Activated CD8-positive, alpha-beta memory T cell treated with anti-CD3 and anti-CD28 coated beads for 4 hours (primary cell): ENCODE data around the gene RINL.
"Not testable (repeated sequence)": the region's sequence is repeated elsewhere in the genome, so short reads cannot be mapped to it uniquely, and the experiment has no call there.

Experiments
- DNase-seq, 2 donors: peaks; one replicate each; pipeline ENCODE4 v3.0.0-alpha.2; 2020; ENCODE audit warnings: low read depth in 2 of 2

Gene RINL

GRCh38 chr19:38875656-38876395, 2.2 kb downstream of the RINL start:
- no peak for DNase-seq

GRCh38 chr19:38873400-38873799, 4.7 kb downstream of the RINL start:
- DNase-seq = not testable (repeated sequence)

GRCh38 chr19:38870612-38871011, 7.5 kb downstream of the RINL start:
- DNase-seq = no peak

- peak; percentile 86 to 87 for DNase-seq
These were observed 8.1 kb downstream of the RINL start for GRCh38 chr19:38869836-38870607.

- DNase-seq = no peak
These were observed 8.8 kb downstream of the RINL start for GRCh38 chr19:38869160-38869835.

- no peak for DNase-seq
These were observed 9.5 kb downstream of the RINL start for GRCh38 chr19:38868551-38868950.

- DNase-seq = no peak
These were observed 10.8 kb downstream of the RINL start for GRCh38 chr19:38867171-38867780.

GRCh38 chr19:38862321-38863059, 15.6 kb downstream of the RINL start:
- no peak for DNase-seq

- no peak for DNase-seq
These were observed 16.7 kb downstream of the RINL start for GRCh38 chr19:38861368-38861767.

GRCh38 chr19:38859631-38860204, 18.4 kb downstream of the RINL start:
- not testable (repeated sequence) for DNase-seq

GRCh38 chr19:38856813-38857212, 21.3 kb downstream of the RINL start:
- no peak for DNase-seq

- DNase-seq = not testable (repeated sequence)
These were observed 22.3 kb downstream of the RINL start for GRCh38 chr19:38855751-38856150.

GRCh38 chr19:38854961-38855360, 23.1 kb downstream of the RINL start:
- DNase-seq = not testable (repeated sequence)

GRCh38 chr19:38853214-38853613, 24.9 kb downstream of the RINL start:
- DNase-seq = no peak

GRCh38 chr19:38852231-38853044, 25.6 kb downstream of the RINL start:
- no peak for DNase-seq

- peak; percentile 80 to 84 for DNase-seq
These were observed 26.3 kb downstream of the RINL start for GRCh38 chr19:38851622-38852230.

GRCh38 chr19:38850976-38851621, 27.0 kb downstream of the RINL start:
- DNase-seq = no peak

GRCh38 chr19:38850436-38850975, 27.6 kb downstream of the RINL start:
- peak in 1 of 2 donors; percentile 99 for DNase-seq
